HG02943 (cell line): ENCODE data around the gene CCDC152.

Source experiments
- ATAC-seq: cut with Tn5 transposase; IDR thresholded peaks from one replicate; pipeline ENCODE4 v1.9.1; 2021; ENCODE audit warnings: mild to moderate bottlenecking, low read depth, moderate library complexity; ENCODE audit not compliant: unreplicated experiment

The CCDC152 gene

DNA sequence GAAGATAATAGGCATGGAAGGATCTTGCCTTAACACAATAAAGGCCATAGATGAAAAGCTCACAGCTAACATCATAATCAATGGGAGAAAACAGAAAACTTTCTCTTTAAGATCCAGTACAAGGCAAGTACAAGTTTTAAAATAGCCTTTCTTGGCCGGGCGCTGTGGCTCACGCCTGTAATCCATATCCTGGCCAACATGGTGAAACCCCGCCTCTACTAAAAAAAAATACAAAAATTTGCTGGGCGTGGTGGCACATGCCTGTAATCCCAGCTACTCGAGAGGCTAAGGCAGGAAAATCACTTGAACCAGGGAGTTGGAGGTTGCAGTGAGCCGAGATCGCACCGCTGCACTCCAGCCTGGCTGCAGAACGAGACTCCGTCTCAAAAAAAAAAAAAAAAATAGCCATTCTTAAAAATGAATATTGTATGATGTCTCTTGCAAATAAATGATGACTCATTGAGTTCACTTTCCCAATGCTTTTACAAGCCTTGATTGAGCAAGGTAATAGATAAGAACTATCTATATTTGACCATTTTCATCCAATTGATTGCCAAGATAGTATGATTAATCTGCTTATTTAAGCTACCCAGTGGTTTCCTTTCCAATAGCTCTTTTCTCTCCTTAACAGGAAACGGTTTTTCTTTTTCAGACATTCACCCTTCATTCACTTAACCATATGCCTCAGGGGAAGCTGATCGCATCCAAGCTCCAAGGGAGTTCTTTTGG, 15.8 kb downstream of the CCDC152 start:
- ATAC-seq = no peak

DNA sequence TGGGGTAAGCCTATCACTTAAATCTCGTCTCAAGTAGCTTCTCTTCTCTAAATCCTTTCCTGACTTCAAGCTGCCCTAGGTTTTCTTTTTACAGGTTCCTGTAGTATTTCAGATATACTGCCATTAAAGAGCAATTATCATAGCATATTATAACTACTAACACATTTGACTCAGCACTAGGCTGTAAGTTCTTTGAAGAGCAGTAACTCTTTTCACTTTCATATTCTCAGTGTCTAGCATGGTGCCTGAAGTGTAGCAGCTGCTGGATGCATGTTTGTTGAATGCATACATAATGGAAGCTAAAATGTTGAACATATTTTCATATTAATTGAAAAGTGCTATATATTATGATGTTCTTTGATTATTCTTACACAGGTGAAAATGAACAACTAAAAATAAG, 22.5 kb downstream of the CCDC152 start:
- ATAC-seq = no peak

DNA sequence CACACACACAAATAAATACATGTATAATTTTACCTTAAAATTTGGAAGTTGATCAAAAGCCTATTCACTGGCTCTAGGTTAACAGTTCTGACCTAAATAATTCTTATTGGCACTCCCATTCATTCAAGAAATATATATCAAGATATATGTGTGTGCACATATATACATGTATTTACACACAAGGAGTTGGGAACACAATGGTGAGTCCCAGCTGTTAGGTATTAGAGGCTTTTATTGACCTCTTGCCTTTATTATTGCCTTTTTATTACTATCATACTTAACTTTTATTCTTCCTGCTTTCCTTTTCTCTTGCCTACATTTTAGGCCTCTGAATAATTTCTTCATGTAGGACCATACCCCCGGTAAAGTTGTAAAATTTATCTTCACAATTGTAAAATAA, 25.0 kb downstream of the CCDC152 start:
- no peak for ATAC-seq

DNA sequence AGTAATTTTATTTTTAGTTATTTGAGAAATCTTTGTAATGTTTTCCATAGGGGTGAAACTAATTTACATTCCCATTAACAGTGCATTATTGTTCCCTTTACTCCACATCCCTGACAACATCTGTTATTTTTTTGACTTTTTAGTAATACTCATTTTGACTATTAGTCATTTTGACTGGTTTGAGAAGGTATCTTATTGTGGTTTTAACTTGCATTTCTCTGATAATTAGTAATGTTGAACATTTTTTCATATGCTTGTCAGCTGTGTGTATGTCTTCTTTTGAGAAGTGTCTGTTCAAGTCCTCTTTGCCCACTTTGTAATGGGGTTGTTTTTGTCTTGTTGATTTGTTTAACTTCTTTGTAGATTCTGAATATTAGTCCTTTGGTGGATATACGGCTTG, 27.5 kb downstream of the CCDC152 start:
- ATAC-seq = no peak

DNA sequence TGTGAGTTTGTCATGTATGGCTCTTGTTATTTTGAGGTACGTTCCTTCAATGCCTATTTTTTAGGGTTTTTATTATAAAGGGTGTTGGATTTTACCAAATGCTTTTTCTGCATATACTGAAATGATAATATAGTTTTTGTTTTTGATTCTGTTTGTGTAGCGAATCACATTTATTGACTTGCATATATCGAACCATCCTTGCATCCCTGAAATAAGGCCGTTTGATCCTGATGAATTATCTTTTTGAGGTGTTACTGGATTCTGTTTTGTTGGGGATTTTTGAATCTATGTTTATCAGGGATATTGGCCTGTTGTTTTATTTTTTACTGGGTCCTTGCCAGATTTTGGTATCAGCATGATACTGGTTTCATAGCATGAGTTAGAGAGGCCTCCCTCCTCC, 29.1 kb downstream of the CCDC152 start:
- ATAC-seq = no peak

DNA sequence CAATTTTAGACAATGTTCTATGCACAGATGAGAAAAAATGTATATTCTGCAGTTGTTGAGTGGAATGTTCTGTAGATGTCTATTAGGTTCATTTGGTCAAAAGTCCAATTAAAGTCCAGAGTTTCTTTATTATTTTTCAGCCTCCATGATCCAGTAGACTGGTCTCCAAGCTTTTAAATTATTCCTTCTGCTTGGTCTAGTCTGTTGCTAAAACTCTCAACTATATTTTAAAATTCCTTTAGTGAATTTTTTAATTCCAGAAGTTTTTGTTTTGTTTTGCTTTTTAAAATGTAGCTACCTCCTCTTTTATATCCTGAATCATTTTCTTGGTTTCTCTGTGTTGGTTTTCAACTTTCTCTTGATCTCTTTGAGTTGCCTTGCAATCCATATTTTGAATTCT, 30.5 kb downstream of the CCDC152 start:
- no peak for ATAC-seq

DNA sequence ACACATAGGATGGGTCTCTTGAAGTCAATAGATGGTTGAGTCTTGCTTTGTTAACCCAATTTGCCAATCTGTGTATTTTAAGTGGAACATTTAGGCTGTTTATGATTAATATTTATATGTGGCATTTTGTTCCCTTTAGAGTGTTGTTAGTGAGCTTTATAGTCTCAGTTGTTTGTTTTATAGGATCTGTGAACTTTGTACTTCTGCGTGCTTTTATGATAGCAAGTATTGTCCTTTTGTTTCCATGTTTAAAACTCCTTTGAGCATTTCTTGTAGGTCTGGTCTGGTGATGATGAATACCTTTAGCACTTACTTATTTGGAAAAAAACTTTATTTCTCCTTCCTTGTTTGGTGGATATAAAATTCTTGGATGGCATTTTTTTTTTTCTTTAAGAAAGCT, 31.2 kb downstream of the CCDC152 start:
- no peak for ATAC-seq

DNA sequence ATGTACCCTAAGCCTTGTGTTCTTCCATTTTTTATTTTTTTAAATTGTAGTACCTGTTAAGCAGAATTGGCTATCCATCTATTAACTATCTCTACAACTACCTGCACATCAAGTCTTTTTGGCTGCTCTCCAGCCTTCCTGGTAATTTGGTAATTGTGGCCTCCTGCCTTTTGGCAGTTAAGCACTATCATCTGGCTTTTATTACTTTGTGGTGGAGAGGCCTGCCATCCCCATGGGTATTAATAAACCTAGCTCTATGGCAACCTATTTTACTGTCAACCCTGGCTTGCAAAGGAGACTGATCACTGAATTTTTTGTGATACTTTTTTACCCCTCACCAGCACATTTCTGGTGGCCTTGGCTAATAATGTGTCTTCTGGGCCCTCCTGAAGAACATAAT, 34.5 kb downstream of the CCDC152 start:
- no peak for ATAC-seq

DNA sequence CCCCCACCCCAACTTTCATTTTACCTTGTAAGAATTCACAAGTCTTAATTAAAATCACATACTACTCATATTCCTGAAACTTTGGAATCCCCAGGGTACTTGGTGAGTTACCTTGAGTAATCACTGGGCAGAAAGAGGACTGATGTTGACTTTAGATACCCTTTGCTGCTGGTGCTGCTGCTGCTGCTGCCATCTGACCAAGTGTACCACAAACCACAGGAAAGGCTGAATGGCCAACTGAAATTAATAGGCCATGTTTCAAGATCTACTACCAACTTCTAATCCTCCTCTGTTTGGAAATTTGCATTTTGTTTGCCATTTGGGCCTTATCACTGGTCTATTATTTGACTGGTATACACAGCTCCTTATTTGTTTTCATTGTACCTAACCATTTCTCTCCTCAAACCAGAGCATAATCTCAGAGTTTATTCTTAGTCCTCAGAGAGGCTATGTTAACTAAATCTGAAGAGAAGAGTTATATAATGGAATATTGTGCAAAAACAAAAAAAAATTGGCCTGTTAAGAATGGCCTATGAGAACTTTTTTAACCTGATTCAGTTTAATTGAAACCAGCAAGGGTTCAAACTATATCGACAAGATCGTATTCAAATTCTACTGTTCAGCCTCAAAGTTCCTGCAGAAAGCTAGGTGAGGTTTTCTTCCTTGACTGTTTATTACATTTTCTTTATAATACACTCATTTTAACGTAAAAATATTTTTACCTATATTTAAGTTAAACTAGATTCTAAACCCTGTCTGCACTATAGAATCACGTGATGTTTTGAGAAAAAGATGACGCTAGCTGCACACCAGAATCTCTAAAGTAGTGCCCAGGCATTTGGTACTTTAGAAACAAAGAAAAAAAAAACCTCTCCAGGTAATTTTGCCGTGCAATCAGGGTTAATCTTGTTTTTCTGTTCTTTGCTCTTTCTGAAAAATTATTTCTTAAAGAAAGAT, 41.9 kb downstream of the CCDC152 start:
- no peak for ATAC-seq

DNA sequence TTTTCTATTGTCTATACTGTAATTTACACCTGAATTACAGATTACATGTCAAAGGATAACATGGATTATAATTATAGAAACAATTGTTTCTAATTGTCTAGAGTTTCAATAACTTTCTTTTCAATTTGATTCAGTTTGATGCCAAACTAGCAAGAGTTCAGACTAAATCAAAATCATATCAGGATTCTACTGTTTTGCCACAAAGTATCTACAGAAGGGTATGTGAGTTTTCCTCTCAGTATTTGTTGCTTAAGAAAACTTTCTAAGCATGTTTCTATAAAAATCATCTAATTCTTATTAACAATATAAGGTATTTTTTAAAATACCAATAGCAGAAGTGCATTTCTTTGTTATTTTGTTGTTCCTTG, 42.6 kb downstream of the CCDC152 start:
- ATAC-seq = no peak

DNA sequence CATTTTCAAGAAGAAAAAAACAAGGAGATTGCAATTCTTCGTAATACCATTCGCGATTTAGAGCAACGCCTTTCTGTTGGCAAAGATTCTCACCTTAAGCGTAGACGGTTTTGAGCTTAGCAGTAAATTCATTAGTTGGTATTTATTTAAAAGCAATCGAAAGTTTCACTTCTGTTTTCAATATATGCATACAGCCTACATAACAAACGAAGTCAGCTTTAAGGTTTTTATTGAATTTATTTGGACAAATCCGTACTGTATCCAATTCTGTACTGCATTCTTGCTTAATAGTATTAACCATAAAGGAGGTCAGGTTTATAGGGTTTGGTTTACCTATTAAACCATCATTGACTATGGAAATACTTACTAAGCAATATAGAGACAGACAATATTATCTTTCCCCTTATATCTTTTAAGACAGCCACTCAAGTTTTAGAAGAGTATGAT, 43.1 kb downstream of the CCDC152 start:
- ATAC-seq = no peak

DNA sequence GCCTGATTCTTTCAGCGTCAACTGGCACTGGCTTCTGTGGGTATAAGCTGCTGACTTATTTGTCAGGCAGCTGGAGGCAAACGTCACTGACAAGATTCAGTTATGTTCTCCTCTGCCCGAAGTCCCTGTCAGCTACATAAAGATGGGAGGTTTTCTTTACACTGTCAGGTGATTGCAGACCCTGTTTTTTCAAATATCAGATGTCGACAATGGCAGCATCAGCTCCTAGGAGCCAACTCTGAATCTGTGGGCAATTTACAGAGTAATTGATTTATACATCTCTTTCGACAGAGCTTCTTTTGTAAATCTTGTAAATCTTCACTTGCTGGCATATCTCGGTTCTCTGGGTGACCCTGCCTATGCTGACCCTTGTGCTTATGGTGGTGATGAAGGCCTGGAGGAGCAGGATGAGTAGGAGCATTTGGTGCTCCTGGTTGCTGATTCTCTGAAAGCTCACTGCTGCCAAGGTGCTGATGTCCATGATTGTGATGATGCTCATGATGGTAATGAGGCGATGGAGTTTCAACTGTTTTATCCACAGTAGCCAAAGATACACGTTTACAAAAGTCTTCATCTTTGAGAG, 44.2 kb downstream of the CCDC152 start:
- no peak for ATAC-seq

DNA sequence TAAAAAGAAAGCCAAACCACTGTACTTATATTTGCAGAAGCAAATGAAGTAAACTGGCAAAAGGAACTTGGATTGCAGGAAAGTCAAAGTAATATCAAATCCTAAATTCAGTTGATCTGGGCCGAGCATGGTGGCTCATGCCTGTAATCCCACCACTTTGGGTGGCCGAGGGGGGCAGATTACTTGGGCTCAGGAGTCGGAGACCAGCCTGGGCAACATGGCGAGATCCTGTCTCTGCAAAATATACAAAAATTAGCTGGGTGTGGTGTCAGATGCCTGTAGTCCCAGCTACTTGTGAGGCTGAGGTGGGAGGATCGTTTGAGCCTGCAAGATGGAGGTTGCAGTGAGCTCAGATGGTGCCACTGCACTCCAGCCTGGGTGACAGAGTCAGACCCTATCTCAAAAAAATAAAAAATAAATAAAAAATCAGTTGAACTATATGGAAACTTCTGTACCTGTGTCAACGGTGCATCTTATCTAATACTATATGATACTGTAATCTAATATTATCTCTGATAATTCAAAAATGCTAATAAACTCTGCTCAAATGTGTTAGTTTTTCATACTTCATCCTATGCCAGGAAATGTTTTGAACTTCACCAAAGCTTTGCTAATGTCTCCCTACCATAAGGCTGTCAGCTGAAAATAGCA, 45.0 kb downstream of the CCDC152 start:
- no peak for ATAC-seq

DNA sequence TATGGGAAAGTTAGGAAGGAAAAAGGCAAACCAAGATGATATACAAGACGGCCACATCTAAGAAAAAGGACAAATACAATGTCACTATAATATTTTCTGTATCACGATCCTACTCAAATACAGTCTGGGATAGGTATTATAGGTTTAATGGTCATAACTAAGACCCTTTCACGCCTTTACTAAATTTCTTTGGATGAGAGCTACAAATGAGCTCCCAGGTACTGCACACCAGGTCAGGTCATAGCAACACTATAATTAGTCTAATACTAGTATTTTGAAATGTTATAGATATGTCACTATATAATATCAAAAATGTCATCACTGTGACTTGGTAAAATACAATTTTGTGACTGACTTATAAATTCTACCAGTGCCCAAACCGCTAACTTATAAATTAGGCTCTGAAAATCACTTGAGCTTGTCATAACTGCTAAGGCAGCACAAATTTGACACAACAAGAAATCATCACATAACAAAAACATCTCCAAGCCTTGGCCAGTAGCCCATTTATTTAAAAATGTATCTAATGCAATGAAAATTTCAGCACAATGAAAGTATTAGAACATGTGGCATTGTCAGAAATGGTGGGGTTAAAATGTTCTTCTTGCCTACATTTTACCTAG, 48.2 kb downstream of the CCDC152 start:
- no peak for ATAC-seq

DNA sequence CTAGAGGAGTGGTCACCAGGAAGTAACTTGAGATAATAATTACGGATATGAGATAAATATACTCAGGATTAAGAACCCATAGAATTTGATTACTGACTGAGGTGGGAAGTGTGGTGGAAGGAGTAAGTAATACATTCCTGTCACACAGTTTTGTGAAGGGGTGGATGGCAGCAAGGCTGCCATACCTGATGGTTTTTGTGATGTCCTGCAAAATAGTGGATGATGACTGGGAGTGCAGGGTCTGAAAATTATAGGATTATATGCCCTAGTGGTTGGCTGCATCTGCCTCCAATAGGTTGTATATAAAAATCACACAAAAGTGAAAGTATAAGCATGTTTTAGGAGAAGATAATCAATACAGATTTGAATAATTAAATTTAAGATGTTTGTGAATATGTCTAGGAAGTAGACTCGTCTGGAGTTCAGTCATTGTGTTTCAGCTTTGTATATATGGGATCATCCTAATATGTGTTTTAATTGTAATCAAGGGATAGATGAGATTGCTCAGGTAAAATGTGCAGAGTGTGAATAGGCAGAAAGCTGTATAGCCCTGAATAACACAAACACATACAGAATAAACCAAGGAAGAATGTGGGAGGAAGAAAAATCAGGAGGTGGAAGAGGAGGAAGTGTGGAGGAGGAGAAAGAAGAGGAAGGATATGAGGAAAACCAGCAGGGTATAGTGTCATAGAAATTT, 49.5 kb downstream of the CCDC152 start:
- no peak for ATAC-seq

DNA sequence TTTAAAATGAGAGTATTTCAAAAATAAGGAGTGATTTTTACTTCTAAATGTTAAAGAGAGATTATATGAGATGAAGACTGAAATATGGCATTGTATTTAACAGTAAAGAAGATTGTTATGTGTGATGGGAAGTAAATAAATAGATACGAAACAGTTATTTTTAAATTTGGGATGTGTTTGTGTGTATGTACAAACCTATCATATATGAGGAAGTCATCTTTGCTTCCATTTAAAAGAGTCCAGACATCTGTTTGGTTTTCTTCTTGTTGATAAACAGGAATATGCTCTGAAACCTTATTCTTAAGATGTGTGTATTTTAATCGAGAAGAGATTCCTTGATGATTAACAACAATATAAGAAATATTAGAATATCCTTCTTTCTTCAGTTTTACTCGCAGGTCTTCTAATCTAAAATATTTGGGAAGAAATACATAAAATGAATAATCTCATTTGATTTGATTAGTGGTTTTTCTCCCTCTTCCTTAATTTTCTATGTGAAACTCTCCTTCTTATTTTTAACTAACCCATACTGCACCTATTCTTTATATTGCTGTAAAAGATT, 50.2 kb downstream of the CCDC152 start:
- no peak for ATAC-seq

DNA sequence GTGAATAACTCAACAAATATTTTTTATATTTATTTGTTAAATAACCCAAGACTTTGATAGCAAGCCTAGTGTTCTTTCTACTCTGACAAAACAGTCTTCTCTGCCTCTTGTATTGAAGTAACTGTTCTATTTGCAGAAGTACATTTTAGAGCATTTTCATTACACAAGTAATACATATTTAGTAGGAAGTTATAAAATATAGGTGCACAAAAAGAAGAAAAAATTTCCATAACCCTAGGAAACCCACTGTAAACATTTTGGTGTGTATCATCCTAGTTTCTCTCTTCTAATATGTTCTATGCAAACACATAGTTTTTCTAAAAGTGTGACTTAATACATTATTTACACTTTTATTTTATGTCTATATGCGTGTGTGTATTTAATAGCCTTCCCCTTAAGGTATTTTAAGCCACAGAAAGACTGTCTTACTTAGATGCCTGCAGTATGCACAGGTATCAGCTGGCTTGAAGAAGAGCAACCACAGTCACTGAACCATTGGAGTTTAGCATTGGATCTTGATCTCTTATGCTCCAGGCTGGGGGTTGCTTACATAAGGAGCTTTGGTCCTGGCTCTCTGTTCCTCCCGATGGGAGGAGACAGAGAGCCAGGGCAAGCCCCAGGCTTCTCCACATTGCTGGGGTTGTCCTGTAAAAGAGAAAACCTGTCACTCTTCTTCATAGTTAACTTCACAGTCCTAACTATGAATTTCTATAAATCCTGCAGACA, 51.3 kb downstream of the CCDC152 start:
- ATAC-seq = no peak

DNA sequence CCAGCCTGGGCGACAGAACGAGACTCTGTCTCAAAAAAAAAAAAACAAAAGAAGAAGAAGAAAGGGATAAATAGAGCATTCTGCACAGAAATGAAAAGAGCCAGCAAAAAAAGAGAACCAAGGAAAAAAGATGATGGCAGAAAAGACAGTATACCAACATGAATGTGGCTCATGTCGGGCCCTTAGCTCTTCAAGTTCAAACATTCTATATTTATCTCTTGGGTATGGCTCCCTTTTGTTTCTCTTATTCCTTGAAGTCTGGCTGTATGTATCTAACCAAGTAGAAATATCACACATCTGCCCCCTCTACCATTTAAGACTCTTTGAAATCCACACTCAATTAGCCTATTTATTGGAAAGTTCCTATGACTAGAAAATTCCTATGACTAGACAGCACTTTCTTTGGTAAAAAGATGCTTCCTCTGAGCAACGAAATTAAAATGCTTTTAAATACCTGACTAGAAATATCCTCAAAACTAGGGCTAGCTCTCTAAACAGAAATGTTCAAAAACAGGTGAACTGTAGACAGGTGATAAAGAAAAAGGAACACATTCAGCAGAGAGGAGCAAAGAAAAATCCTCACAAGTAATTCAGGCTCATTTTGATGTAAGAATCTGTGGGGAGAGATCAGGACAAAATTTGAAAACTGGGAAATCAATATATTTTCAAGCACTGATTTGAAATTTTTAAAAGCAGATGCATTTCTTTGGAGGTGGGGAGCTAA, 52.4 kb downstream of the CCDC152 start:
- no peak for ATAC-seq
